ENCODE measurements around the gene HTATIP2.

- no peak for TF ChIP-seq CTCF (IDR thresholded peaks at IDR 0.05)
- no peak for TF ChIP-seq POLR2A (IDR thresholded peaks at IDR 0.05; ENCODE audit: low read depth)
- no peak for TF ChIP-seq EP300 (IDR thresholded peaks at IDR 0.05)
These were observed 9.6 kb downstream of the HTATIP2 start for GRCh38 chr11:20373147-20373546.
